DND-41 (cell line): ENCODE measurements around the gene IRGC.

Source experiments
- CTCF ChIP-seq: IDR thresholded peaks from 2 replicates; pipeline ENCODE4 v1.5.1; 2012; ENCODE audit warnings: borderline replicate concordance, low read length, moderate library complexity, mild to moderate bottlenecking; ENCODE audit not compliant: poor library complexity, severe bottlenecking; ENCODE audit errors: extremely low read depth
- EZH2 ChIP-seq: IDR thresholded peaks from 3 replicates; pipeline ENCODE4 v1.6.1; 2012; ENCODE audit warnings: borderline replicate concordance, low read depth, mild to moderate bottlenecking, moderate library complexity, low read length, inconsistent platforms; ENCODE audit not compliant: severe bottlenecking

DNA sequence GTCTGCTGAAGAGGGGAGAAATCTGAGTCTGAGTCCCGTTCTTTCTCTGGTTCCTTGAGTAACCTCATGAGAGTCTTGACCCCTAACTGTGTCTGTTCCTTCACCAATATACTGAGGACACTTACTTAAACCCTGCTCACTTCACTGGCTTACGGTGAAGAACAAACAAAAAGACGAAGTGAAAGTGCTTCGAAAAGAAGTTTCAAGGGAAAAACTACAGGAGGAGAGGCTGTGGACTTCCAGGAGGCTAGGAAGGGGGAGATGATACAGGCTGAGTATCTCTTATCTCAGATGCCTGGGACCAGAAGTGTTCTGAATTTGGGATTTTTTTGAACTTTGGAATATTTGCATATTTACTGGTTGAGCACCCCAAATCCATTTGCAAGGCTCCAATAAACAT is 32.8 kb downstream of the IRGC start:
- TF ChIP-seq CTCF (no peak), EZH2 (no peak)
